ENCODE results near the gene STBD1.

Gene STBD1

DNA sequence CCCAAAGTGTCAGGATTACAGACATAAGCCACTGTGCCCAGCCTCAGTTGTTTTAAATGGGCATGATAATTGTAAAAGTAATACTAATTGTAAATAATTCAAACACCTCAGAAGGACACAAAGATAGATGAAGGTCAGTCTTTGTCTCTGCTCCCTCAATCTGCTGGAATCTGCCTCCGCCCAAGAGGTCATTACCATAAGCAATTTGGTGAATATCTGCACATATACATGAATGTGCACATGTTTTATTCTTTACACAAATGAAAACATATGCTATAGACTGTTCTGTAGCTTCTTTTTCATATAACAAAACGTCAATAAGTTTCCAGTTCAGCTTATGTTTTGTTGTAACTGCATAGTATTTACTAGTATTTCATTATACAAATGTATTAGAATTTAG is 7.0 kb downstream of the STBD1 start:
- Histone ChIP-seq H3K27ac (no peak overlapping the region), H3K27me3 (replicated peaks) (no peaks in the 10 kb centered on the region), H3K4me3 (ENCODE audit: low read depth, low read length) (no peak overlapping the region), H3K36me3 (replicated peaks) (no peaks in the 10 kb centered on the region)
- in situ Hi-C loops (cut with HindIII; ENCODE audit: low pct_ligation_motif_present, low sequenced_read_pairs): no loop called here
- TF ChIP-seq, protein P1, sequence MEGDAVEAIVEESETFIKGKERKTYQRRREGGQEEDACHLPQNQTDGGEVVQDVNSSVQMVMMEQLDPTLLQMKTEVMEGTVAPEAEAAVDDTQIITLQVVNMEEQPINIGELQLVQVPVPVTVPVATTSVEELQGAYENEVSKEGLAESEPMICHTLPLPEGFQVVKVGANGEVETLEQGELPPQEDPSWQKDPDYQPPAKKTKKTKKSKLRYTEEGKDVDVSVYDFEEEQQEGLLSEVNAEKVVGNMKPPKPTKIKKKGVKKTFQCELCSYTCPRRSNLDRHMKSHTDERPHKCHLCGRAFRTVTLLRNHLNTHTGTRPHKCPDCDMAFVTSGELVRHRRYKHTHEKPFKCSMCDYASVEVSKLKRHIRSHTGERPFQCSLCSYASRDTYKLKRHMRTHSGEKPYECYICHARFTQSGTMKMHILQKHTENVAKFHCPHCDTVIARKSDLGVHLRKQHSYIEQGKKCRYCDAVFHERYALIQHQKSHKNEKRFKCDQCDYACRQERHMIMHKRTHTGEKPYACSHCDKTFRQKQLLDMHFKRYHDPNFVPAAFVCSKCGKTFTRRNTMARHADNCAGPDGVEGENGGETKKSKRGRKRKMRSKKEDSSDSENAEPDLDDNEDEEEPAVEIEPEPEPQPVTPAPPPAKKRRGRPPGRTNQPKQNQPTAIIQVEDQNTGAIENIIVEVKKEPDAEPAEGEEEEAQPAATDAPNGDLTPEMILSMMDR (IDR thresholded peaks at IDR 0.05; ENCODE audit: low read depth, low read length, missing control alignments): no peak
- DNase-seq: no peak

DNA sequence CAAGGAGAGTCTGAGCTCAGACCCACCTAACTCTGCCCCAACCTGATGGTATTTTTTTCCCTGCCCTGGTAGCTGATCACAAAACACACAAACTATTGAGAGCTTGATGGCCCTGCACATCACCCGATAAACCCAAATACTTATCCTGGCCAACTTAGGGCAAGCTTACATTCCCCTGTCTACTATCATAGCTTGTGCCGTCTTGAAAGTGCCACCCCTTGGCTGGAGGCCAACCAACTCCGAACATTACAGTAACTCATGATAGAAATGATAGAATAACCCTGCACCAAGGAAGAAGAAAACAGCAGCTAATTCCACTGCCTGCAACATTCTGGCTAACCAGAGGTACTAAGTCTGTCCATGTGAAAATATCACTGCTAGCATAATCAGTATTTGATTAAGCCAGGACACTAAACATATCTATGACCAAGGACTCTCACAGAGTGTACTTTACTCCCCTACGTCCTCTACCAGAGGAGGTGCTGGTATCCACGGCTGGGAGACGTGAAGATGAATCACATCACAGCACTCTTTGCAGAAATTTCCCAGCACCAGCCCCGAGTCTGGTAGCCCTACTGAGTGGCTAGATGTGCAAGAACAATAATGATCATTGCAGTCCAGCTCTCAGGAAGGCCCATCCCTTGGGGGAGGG is 8.9 kb downstream of the STBD1 start:
- no peak overlapping the region for H3K4me3 ChIP-seq (ENCODE audit: low read depth, low read length)
- H3K36me3 ChIP-seq (replicated peaks): no peaks in the 10 kb centered on the region
- DNase-seq: no peak
- TF ChIP-seq, protein P1 (IDR thresholded peaks at IDR 0.05; ENCODE audit: low read depth, low read length, missing control alignments): no peak
- H3K27me3 ChIP-seq (replicated peaks): no peaks in the 10 kb centered on the region
- in situ Hi-C loops (cut with HindIII; ENCODE audit: low pct_ligation_motif_present, low sequenced_read_pairs): no loop called here
- no peak overlapping the region for H3K27ac ChIP-seq

DNA sequence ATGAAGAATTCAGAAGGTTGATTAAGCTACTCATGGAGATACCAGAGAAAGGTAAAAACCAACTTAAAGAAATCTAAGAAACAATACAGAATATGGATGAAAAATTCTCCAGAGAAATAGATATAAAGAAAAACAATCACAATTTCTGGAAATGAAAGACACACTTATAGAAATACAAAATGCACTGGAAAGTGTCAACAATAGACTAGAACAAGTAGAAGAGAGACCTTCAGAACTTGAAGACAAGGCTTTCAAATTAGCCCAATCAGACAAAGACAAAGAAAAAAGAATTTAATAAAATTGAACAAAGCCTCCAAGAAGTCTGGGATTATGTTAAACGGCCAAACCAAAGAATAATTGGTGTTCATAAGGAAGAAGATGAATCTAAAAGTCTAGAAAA is 9.6 kb downstream of the STBD1 start:
- Histone ChIP-seq H3K36me3 (replicated peaks) (no peaks in the 10 kb centered on the region), H3K27me3 (replicated peaks) (no peaks in the 10 kb centered on the region), H3K4me3 (ENCODE audit: low read depth, low read length) (no peak overlapping the region), H3K27ac (no peak overlapping the region)
- in situ Hi-C loops (cut with HindIII; ENCODE audit: low pct_ligation_motif_present, low sequenced_read_pairs): no loop called here
- DNase-seq: no peak
- TF ChIP-seq, protein P1 (IDR thresholded peaks at IDR 0.05; ENCODE audit: low read depth, low read length, missing control alignments): no peak

- no peak overlapping the region for H3K27ac ChIP-seq
- no peak overlapping the region for H3K4me3 ChIP-seq (ENCODE audit: low read depth, low read length)
- in situ Hi-C loops (cut with HindIII; ENCODE audit: low pct_ligation_motif_present, low sequenced_read_pairs): no loop called here
- H3K27me3 ChIP-seq (replicated peaks): no peaks in the 10 kb centered on the region
- DNase-seq: no peak
- TF ChIP-seq, protein P1 (IDR thresholded peaks at IDR 0.05; ENCODE audit: low read depth, low read length, missing control alignments): no peak
- no peaks in the 10 kb centered on the region for H3K36me3 ChIP-seq (replicated peaks)
These were observed 15.7 kb downstream of the STBD1 start for GRCh38 chr4:76322236-76322635.

DNA sequence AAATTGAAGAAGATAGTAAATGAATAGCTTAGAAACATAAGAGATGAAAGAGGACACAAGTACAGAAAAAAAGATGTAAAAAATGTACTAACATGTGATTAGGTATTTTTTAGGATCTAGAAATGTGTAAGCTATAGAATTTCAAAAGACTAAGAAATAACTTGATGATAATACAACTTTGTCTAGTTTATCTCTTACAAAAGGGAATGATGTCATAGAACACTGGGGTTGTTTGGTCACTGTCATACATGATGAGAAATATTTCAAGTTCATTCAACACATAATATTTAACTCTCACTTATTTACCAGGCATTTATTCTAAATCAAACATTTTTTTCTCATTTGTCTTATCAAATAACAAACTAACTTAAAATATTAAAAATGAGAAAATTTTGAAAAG is 18.5 kb downstream of the STBD1 start:
- no peak overlapping the region for H3K27ac ChIP-seq
- no peaks in the 10 kb centered on the region for H3K36me3 ChIP-seq (replicated peaks)
- no peak overlapping the region for H3K4me3 ChIP-seq (ENCODE audit: low read depth, low read length)
- in situ Hi-C loops (cut with HindIII; ENCODE audit: low pct_ligation_motif_present, low sequenced_read_pairs): no loop called here
- H3K27me3 ChIP-seq (replicated peaks): no peaks in the 10 kb centered on the region
- DNase-seq: no peak
- TF ChIP-seq, protein P1 (IDR thresholded peaks at IDR 0.05; ENCODE audit: low read depth, low read length, missing control alignments): no peak

GRCh38 chr4:76326515-76326914 is 20.0 kb downstream of the STBD1 start:
- no peaks in the 10 kb centered on the region for H3K27me3 ChIP-seq (replicated peaks)
- H3K27ac ChIP-seq: no peak overlapping the region
- DNase-seq: no peak
- in situ Hi-C loops (cut with HindIII; ENCODE audit: low pct_ligation_motif_present, low sequenced_read_pairs): no loop called here
- H3K36me3 ChIP-seq (replicated peaks): no peaks in the 10 kb centered on the region
- no peak overlapping the region for H3K4me3 ChIP-seq (ENCODE audit: low read depth, low read length)
- TF ChIP-seq, protein P1 (IDR thresholded peaks at IDR 0.05; ENCODE audit: low read depth, low read length, missing control alignments): no peak

Measured in brain microvascular endothelial cell (primary cell).